ENCODE results near the gene BCORL1.

Gene BCORL1

GRCh38 chrX:129954804-129955203, 27.6 kb upstream of the BCORL1 start:
- Histone ChIP-seq H3K27me3 (ENCODE audit: control insufficient read depth in 1 of 2, insufficient read depth in 2 of 2, low read length in 2 of 2) (peaks cover 0 to 8% of the 10 kb centered on the region in 2 donors), H3K9me3 (ENCODE audit: control insufficient read depth in 2 of 2, low read length in 2 of 2) (no peaks in the 10 kb centered on the region), H3K27ac (ENCODE audit: low read length) (no peak overlapping the region), H3K4me1 (ENCODE audit: control insufficient read depth, insufficient read depth, low read length) (peaks cover 10% of the 10 kb centered on the region), H3K4me3 (ENCODE audit: low read length in 2 of 2) (no peak overlapping the region), H3K36me3 (ENCODE audit: control insufficient read depth in 2 of 2, insufficient read depth in 2 of 2, low read length in 2 of 2) (no peaks in the 10 kb centered on the region), H3K9ac (ENCODE audit: low read length in 2 of 2) (no peak overlapping the region)

GRCh38 chrX:129955682-129956081, 26.8 kb upstream of the BCORL1 start:
- H3K4me1 ChIP-seq (ENCODE audit: control insufficient read depth, insufficient read depth, low read length) = peaks cover 10% of the 10 kb centered on the region

GRCh38 chrX:129956145-129956544, 26.3 kb upstream of the BCORL1 start:
- H3K27ac ChIP-seq (ENCODE audit: low read length) = no peak overlapping the region
- H3K27me3 ChIP-seq (ENCODE audit: control insufficient read depth in 1 of 2, insufficient read depth in 2 of 2, low read length in 2 of 2) = peaks cover 0 to 16% of the 10 kb centered on the region in 2 donors
- no peaks in the 10 kb centered on the region for H3K9me3 ChIP-seq (ENCODE audit: control insufficient read depth in 2 of 2, low read length in 2 of 2)
- H3K4me3 ChIP-seq (ENCODE audit: low read length in 2 of 2) = no peak overlapping the region
- H3K4me1 ChIP-seq (ENCODE audit: control insufficient read depth, insufficient read depth, low read length) = peaks cover 10% of the 10 kb centered on the region
- no peak overlapping the region for H3K9ac ChIP-seq (ENCODE audit: low read length in 2 of 2)
- H3K36me3 ChIP-seq (ENCODE audit: control insufficient read depth in 2 of 2, insufficient read depth in 2 of 2, low read length in 2 of 2) = no peaks in the 10 kb centered on the region

More at GRCh38 chrX:129955682-129956081, 26.8 kb upstream of the BCORL1 start:
- H3K36me3 ChIP-seq (ENCODE audit: control insufficient read depth in 2 of 2, insufficient read depth in 2 of 2, low read length in 2 of 2) = no peaks in the 10 kb centered on the region
- H3K27me3 ChIP-seq (ENCODE audit: control insufficient read depth in 1 of 2, insufficient read depth in 2 of 2, low read length in 2 of 2) = peaks cover 0 to 13% of the 10 kb centered on the region in 2 donors
- H3K9me3 ChIP-seq (ENCODE audit: control insufficient read depth in 2 of 2, low read length in 2 of 2) = no peaks in the 10 kb centered on the region
- no peak overlapping the region for H3K9ac ChIP-seq (ENCODE audit: low read length in 2 of 2)
- H3K27ac ChIP-seq (ENCODE audit: low read length) = no peak overlapping the region
- H3K4me3 ChIP-seq (ENCODE audit: low read length in 2 of 2) = no peak overlapping the region

DNA sequence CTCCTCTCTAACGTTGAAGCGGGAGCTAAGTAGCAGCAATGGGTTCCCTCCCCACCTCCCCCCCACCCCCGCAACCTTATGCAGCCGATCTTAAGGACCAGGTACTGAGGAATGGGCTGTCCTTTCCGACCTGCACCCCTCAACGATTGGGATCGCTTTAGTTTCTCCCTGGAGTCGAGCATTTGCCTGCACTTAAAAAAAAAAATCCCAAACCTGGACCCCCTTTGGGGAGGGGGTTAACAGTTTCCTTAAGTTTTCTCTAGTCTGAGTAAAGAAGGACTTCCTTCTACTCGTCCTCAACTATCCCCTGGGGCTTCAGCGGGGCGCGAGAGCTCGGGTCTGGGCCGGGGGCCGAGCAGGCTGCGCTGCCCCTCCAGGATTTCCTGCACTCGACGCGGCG, 25.7 kb upstream of the BCORL1 start:
- peaks cover 10% of the 10 kb centered on the region for H3K4me1 ChIP-seq (ENCODE audit: control insufficient read depth, insufficient read depth, low read length)
- no peak overlapping the region for H3K27ac ChIP-seq (ENCODE audit: low read length)
- H3K9me3 ChIP-seq (ENCODE audit: control insufficient read depth in 2 of 2, low read length in 2 of 2) = no peaks in the 10 kb centered on the region
- H3K9ac ChIP-seq (ENCODE audit: low read length in 2 of 2) = no peak overlapping the region
- H3K4me3 ChIP-seq (ENCODE audit: low read length in 2 of 2) = no peak overlapping the region
- H3K27me3 ChIP-seq (ENCODE audit: control insufficient read depth in 1 of 2, insufficient read depth in 2 of 2, low read length in 2 of 2) = peaks cover 0 to 16% of the 10 kb centered on the region in 2 donors
- H3K36me3 ChIP-seq (ENCODE audit: control insufficient read depth in 2 of 2, insufficient read depth in 2 of 2, low read length in 2 of 2) = no peaks in the 10 kb centered on the region

GRCh38 chrX:129957241-129958082, 25.0 kb upstream of the BCORL1 start:
- peaks cover 7% of the 10 kb centered on the region for H3K4me1 ChIP-seq (ENCODE audit: control insufficient read depth, insufficient read depth, low read length)
- peak overlapping the region in 1 of 2 donors; percentile 59 for H3K9ac ChIP-seq (ENCODE audit: low read length in 2 of 2)
- no peaks in the 10 kb centered on the region for H3K36me3 ChIP-seq (ENCODE audit: control insufficient read depth in 2 of 2, insufficient read depth in 2 of 2, low read length in 2 of 2)
- peak overlapping the region; percentile 25 to 66 for H3K4me3 ChIP-seq (ENCODE audit: low read length in 2 of 2)
- H3K27me3 ChIP-seq (ENCODE audit: control insufficient read depth in 1 of 2, insufficient read depth in 2 of 2, low read length in 2 of 2) = peaks cover 0 to 16% of the 10 kb centered on the region in 2 donors
- no peaks in the 10 kb centered on the region for H3K9me3 ChIP-seq (ENCODE audit: control insufficient read depth in 2 of 2, low read length in 2 of 2)
- no peak overlapping the region for H3K27ac ChIP-seq (ENCODE audit: low read length)

- Histone ChIP-seq H3K4me1 (ENCODE audit: control insufficient read depth, insufficient read depth, low read length) (peaks cover 6% of the 10 kb centered on the region), H3K4me3 (ENCODE audit: low read length in 2 of 2) (no peak overlapping the region), H3K27ac (ENCODE audit: low read length) (no peak overlapping the region), H3K9me3 (ENCODE audit: control insufficient read depth in 2 of 2, low read length in 2 of 2) (no peaks in the 10 kb centered on the region), H3K27me3 (ENCODE audit: control insufficient read depth in 1 of 2, insufficient read depth in 2 of 2, low read length in 2 of 2) (peaks cover 0 to 16% of the 10 kb centered on the region in 2 donors), H3K36me3 (ENCODE audit: control insufficient read depth in 2 of 2, insufficient read depth in 2 of 2, low read length in 2 of 2) (no peaks in the 10 kb centered on the region), H3K9ac (ENCODE audit: low read length in 2 of 2) (no peak overlapping the region)
These were observed 24.4 kb upstream of the BCORL1 start for GRCh38 chrX:129958083-129958465.

- H3K9ac ChIP-seq (ENCODE audit: low read length in 2 of 2) = no peak overlapping the region
- H3K36me3 ChIP-seq (ENCODE audit: control insufficient read depth in 2 of 2, insufficient read depth in 2 of 2, low read length in 2 of 2) = no peaks in the 10 kb centered on the region
- peaks cover 0 to 12% of the 10 kb centered on the region in 2 donors for H3K27me3 ChIP-seq (ENCODE audit: control insufficient read depth in 1 of 2, insufficient read depth in 2 of 2, low read length in 2 of 2)
- no peak overlapping the region for H3K27ac ChIP-seq (ENCODE audit: low read length)
- H3K4me3 ChIP-seq (ENCODE audit: low read length in 2 of 2) = no peak overlapping the region
- H3K4me1 ChIP-seq (ENCODE audit: control insufficient read depth, insufficient read depth, low read length) = peaks cover 4% of the 10 kb centered on the region
- H3K9me3 ChIP-seq (ENCODE audit: control insufficient read depth in 2 of 2, low read length in 2 of 2) = no peaks in the 10 kb centered on the region
These were observed 23.5 kb upstream of the BCORL1 start for GRCh38 chrX:129958814-129959492.

DNA sequence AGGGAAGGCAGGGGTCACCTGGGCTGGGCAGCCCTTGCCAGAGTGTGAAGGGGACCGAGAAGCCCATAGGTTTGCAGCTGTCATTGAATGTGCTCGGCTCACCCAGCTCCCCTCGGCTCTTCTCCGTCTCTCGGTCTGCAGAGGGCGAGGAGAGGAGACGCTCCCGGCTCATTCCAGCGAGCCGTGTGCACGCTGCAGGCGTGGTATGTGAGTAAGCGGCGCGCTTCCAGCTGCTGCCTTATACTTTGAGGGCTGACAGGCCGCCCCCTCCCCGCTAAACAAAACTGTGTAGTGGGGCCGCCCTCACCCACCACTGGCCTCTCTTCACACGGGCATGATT, 23.0 kb upstream of the BCORL1 start:
- Histone ChIP-seq H3K9ac (ENCODE audit: low read length in 2 of 2) (no peak overlapping the region), H3K27me3 (ENCODE audit: control insufficient read depth in 1 of 2, insufficient read depth in 2 of 2, low read length in 2 of 2) (peaks cover 0 to 12% of the 10 kb centered on the region in 2 donors), H3K4me1 (ENCODE audit: control insufficient read depth, insufficient read depth, low read length) (peaks cover 4% of the 10 kb centered on the region), H3K4me3 (ENCODE audit: low read length in 2 of 2) (no peak overlapping the region), H3K36me3 (ENCODE audit: control insufficient read depth in 2 of 2, insufficient read depth in 2 of 2, low read length in 2 of 2) (no peaks in the 10 kb centered on the region), H3K27ac (ENCODE audit: low read length) (no peak overlapping the region), H3K9me3 (ENCODE audit: control insufficient read depth in 2 of 2, low read length in 2 of 2) (no peaks in the 10 kb centered on the region)

GRCh38 chrX:129961180-129962083, 21.0 kb upstream of the BCORL1 start:
- Histone ChIP-seq H3K27ac (ENCODE audit: low read length) (no peak overlapping the region), H3K36me3 (ENCODE audit: control insufficient read depth in 2 of 2, insufficient read depth in 2 of 2, low read length in 2 of 2) (no peaks in the 10 kb centered on the region), H3K27me3 (ENCODE audit: control insufficient read depth in 1 of 2, insufficient read depth in 2 of 2, low read length in 2 of 2) (peaks cover 0 to 10% of the 10 kb centered on the region in 2 donors), H3K4me3 (ENCODE audit: low read length in 2 of 2) (no peak overlapping the region), H3K9ac (ENCODE audit: low read length in 2 of 2) (no peak overlapping the region), H3K9me3 (ENCODE audit: control insufficient read depth in 2 of 2, low read length in 2 of 2) (no peaks in the 10 kb centered on the region), H3K4me1 (ENCODE audit: control insufficient read depth, insufficient read depth, low read length) (peaks cover 4% of the 10 kb centered on the region)

DNA sequence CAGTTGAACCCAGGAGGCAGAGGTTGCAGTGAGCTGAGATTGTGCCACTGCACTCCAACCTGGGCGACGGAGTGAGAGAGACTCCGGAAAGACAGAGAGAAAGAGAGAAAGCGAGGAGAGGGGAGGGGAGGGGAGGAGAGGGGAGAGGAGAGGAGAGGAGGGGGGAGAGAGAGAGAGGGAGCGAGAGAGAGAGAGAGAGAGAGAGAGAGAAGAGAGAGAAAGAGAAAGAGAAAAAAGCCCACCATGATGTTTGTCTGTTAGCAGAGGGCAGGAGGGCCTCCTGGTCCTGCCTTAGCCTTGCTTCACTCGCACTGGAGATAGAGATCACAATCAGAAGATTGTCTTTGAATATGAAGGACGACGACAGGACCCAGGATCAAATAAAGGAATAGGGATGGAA, 18.7 kb upstream of the BCORL1 start:
- H3K9me3 ChIP-seq (ENCODE audit: control insufficient read depth in 2 of 2, low read length in 2 of 2) = no peaks in the 10 kb centered on the region
- peaks cover 0 to 10% of the 10 kb centered on the region in 2 donors for H3K27me3 ChIP-seq (ENCODE audit: control insufficient read depth in 1 of 2, insufficient read depth in 2 of 2, low read length in 2 of 2)
- H3K4me3 ChIP-seq (ENCODE audit: low read length in 2 of 2) = no peak overlapping the region
- H3K9ac ChIP-seq (ENCODE audit: low read length in 2 of 2) = no peak overlapping the region
- no peaks in the 10 kb centered on the region for H3K36me3 ChIP-seq (ENCODE audit: control insufficient read depth in 2 of 2, insufficient read depth in 2 of 2, low read length in 2 of 2)
- H3K4me1 ChIP-seq (ENCODE audit: control insufficient read depth, insufficient read depth, low read length) = no peaks in the 10 kb centered on the region
- H3K27ac ChIP-seq (ENCODE audit: low read length) = no peak overlapping the region
